ENCODE results near the gene FCRL6. TPM values are rescaled to one million over a fixed set of nuclear protein-coding genes. Genes with fewer than 3 reads are reported as not detected.

Gene FCRL6, protein sequence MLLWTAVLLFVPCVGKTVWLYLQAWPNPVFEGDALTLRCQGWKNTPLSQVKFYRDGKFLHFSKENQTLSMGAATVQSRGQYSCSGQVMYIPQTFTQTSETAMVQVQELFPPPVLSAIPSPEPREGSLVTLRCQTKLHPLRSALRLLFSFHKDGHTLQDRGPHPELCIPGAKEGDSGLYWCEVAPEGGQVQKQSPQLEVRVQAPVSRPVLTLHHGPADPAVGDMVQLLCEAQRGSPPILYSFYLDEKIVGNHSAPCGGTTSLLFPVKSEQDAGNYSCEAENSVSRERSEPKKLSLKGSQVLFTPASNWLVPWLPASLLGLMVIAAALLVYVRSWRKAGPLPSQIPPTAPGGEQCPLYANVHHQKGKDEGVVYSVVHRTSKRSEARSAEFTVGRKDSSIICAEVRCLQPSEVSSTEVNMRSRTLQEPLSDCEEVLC
- not detected for total RNA-seq

DNA sequence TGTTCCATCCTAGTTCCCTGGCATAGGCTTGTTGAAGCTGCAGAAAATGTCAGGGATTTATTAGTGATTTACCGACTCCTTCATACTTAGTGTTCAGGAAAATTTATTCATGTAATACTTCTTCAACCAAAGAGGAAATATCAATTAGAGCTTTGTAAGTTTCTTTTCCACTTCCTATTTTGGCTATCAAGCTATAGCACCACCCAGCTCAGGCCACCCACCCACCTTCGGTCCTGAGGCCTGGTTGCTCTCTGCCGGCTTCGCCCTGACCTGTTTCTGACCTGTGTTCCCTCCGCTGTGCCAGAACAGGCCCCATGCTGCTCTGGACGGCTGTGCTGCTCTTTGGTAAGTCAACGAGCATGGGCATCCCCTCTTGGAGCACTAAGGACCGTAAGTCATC lies at the start of gene FCRL6:
Gene FCRL6, plus strand, starts transcription at position 250 of the 400 bp plus-strand sequence. Its CDS starts 65 bp downstream, at position 315.
- Mint-ChIP-seq H3K4me3 (no peak within 1 kb of the TSS), H3K4me1 (peaks cover 16% of the 10 kb centered on the region), H3K27ac (no peak within 1 kb of the TSS), H3K36me3 (ENCODE audit: low read depth) (no peaks in the 10 kb centered on the region), H3K9me3 (no peaks in the 10 kb centered on the region), H3K27me3 (peaks cover 48% of the 10 kb centered on the region)
- no peak for DNase-seq
- POLR2A ChIA-PET, result no interaction called here
- CTCF ChIA-PET, result interaction anchor here (1.4 to 9.9 kb wide), 4 partner anchors 14 to 205 kb away, joined by 3 to 221 read pairs (median 31); partner anchors contain the start of gene DUSP23

DNA sequence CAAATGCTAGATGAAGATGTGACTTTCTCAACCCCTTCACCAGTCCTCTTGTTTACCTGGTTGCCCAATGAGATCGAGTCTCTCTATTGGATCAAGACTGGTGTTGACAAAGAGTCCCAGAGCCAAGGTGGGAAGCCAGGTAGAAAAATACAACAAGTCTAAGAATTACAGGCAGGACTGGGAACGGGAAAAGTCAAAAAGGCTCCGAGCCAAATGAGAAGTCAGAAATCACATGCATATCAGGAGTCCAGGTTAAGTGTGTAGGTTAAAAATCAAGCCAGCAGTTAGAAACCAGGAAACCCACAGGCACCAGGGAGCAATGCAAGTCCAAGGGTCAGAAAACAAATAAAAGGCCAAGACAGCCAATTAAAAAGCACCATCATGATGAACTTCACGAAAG lies 48.8 kb upstream of the FCRL6 start:
- Mint-ChIP-seq H3K4me1 (no peaks in the 10 kb centered on the region), H3K9me3 (no peaks in the 10 kb centered on the region), H3K36me3 (ENCODE audit: low read depth) (no peaks in the 10 kb centered on the region), H3K4me3 (no peak overlapping the region), H3K27ac (no peak overlapping the region), H3K27me3 (peaks cover 10% of the 10 kb centered on the region)
- no peak for DNase-seq
- CTCF ChIA-PET, result no interaction called here
- POLR2A ChIA-PET, result no interaction called here

DNA sequence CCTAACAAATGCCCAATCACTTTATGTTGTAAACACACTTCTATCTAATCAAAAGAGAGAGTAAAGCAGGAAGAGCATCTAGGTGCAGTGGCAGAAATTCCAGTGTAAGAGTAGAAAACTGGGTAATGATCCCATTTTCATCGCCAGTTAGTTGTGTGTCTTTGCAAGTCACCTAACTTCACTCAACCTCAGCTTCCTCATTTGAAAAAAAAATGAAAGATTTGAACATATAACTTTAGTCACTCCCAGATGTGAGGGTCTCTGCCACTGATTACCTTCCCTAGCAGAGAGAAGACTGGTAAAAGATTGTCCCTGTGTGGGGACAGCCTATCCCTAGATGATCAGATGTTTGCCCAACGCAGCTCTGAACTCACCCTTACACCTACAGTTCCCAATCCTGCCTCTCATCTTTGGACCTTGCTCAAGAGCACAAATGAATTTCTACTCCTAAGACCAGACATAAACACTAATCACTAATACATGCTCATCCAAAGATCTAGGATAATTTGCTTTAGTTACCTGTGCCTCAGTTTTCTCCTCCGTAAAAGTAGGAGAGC lies 46.6 kb upstream of the FCRL6 start:
- no peak for DNase-seq
- CTCF ChIA-PET, result no interaction called here
- Mint-ChIP-seq H3K9me3 (no peaks in the 10 kb centered on the region), H3K4me3 (no peak overlapping the region), H3K4me1 (no peaks in the 10 kb centered on the region), H3K27me3 (peaks cover 10% of the 10 kb centered on the region), H3K27ac (no peak overlapping the region), H3K36me3 (ENCODE audit: low read depth) (no peaks in the 10 kb centered on the region)
- POLR2A ChIA-PET, result no interaction called here

DNA sequence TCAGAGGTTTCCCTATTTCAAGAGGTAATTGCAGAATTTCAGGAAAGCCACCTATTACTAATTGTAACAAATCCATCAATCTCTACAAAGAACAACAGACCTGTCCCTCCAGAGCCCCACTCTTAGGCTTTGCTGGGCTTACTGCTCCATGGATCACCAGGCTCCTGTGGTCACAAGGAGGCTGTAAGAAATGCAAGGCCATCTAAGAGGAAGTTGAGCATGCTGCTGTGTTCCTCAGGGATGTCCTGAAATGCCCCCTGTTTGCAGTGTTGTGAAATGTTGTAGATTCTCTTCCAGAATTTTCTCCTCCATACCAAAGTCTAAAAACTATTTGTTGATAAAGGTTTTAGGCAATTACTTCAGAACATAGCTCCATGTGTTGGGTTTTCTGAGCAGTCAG lies 45.8 kb upstream of the FCRL6 start:
- Mint-ChIP-seq H3K9me3 (no peaks in the 10 kb centered on the region), H3K27ac (no peak overlapping the region), H3K36me3 (ENCODE audit: low read depth) (no peaks in the 10 kb centered on the region), H3K4me3 (no peak overlapping the region), H3K4me1 (no peaks in the 10 kb centered on the region), H3K27me3 (peaks cover 10% of the 10 kb centered on the region)
- POLR2A ChIA-PET, result no interaction called here
- CTCF ChIA-PET, result no interaction called here
- no peak for DNase-seq

DNA sequence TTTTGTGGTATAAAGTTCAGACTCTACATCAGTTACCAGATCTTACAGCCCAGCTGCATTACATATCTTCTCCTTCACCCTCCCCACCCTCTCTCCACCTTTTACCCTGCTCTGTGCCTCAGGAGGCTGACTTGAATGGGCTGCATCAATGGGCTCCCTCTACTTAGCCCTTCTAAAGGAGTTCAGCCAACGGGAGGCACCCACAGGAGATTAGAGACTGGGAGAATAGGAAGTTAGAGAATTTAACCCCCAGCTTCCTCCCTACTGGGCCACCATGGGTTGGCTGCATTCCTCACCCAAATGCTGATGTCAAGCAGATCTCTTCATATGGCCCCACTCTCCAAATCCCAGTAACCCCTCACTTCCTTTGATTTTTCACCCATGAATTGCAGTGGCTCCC lies 38.5 kb upstream of the FCRL6 start:
- ChIA-PET POLR2A (no interaction called here), CTCF (no interaction called here)
- H3K27ac Mint-ChIP-seq, result no peak overlapping the region
- no peaks in the 10 kb centered on the region for H3K4me1 Mint-ChIP-seq
- no peaks in the 10 kb centered on the region for H3K36me3 Mint-ChIP-seq (ENCODE audit: low read depth)
- H3K4me3 Mint-ChIP-seq, result no peak overlapping the region
- DNase-seq, result no peak
- H3K9me3 Mint-ChIP-seq, result no peaks in the 10 kb centered on the region
- H3K27me3 Mint-ChIP-seq, result peaks cover 5% of the 10 kb centered on the region

DNA sequence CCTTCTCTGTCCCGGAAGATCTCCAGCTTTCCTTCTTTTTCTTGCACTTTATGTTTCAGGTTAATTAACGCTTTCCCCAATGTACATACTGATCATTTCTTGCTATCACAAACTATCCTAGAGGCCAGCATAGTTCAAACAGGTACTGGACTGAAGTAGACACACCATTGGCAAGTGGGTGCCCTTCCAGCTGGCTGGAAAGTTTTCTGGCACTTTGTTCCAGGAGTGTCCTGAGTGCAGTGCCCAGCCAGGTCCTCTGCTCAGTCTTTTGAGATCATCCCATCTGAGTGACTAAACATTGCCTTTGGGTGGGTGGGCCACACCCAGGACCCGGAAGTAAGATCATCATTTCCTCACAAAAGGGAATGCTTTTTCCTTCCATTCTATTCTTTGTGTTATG lies 36.4 kb upstream of the FCRL6 start:
- no peak overlapping the region for H3K27ac Mint-ChIP-seq
- POLR2A ChIA-PET, result interaction anchor here (0.7 kb wide), 1 partner anchor 61 kb away, joined by 3 read pairs; the partner anchor contains the start of gene SLAMF8
- DNase-seq, result no peak
- H3K27me3 Mint-ChIP-seq, result peaks cover 5% of the 10 kb centered on the region
- H3K36me3 Mint-ChIP-seq (ENCODE audit: low read depth), result no peaks in the 10 kb centered on the region
- CTCF ChIA-PET, result no interaction called here
- no peaks in the 10 kb centered on the region for H3K4me1 Mint-ChIP-seq
- H3K4me3 Mint-ChIP-seq, result no peak overlapping the region
- H3K9me3 Mint-ChIP-seq, result no peaks in the 10 kb centered on the region

DNA sequence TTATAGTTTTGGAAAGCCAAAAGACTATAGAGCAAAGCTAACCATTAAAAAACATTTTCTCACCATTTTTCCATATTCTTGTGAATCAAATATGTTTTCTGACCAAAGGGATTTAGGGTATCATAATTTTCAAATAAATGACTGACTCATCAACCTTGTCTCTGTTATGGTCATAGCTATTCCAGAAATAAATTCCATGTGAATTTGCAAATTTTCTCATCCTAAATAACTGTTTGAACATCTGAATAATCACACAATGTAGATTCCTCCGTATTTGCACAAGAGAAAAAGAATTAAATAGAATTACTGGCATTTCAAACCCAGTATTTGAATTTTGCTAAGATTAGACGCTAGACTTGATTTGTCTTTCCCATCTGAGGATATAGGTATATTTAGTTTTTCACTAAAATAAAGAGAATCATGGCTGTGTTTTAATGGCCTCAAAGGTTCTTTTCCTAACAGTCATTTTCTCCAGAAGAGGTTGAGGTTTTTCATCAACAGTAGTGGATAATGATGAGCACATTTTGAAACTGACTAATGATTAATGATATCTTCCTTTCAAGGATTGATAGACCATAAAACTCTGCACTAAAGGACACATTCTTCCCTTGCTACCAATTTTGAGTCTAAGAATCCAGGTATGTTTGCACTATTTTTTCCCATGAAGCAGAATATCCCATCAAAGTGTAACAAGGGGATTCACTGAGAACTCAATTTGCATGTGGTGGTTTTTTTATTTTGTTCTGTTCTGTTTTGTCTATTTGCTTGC lies 30.8 kb upstream of the FCRL6 start:
- POLR2A ChIA-PET, result no interaction called here
- CTCF ChIA-PET, result no interaction called here
- peaks cover 3% of the 10 kb centered on the region for H3K27me3 Mint-ChIP-seq
- H3K4me3 Mint-ChIP-seq, result no peak overlapping the region
- H3K4me1 Mint-ChIP-seq, result no peaks in the 10 kb centered on the region
- no peak for DNase-seq
- H3K9me3 Mint-ChIP-seq, result no peaks in the 10 kb centered on the region
- no peaks in the 10 kb centered on the region for H3K36me3 Mint-ChIP-seq (ENCODE audit: low read depth)
- no peak overlapping the region for H3K27ac Mint-ChIP-seq

DNA sequence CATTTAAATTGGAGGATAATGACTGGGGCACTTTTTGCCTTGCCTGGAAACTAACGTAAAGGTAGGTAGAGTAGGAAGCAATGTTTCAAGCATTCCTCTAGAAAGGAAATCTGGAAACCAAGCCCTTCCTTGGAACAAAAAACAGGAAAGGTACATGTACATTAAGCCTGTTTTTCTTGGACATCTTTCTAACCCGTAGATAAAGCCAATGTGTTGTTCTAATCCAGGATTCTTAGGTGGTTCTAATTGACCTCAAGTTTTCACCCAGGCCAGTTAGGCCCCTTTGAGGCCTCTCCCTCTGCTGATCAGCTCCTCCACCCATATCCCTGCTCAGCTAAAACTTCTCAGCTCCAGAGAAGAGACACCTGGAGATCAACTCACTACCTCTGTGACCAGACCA lies 27.7 kb upstream of the FCRL6 start:
- Mint-ChIP-seq H3K4me3 (no peak overlapping the region), H3K27me3 (peaks cover 3% of the 10 kb centered on the region), H3K4me1 (no peaks in the 10 kb centered on the region), H3K27ac (no peak overlapping the region), H3K36me3 (ENCODE audit: low read depth) (no peaks in the 10 kb centered on the region), H3K9me3 (no peaks in the 10 kb centered on the region)
- CTCF ChIA-PET, result interaction anchor here (0.5 kb wide), 1 partner anchor 241 kb away, joined by 3 read pairs; no protein-coding TSS in a partner anchor
- POLR2A ChIA-PET, result interaction anchor here (0.6 kb wide), 1 partner anchor 368 kb away, joined by 3 read pairs; no protein-coding TSS in a partner anchor
- DNase-seq, result no peak

DNA sequence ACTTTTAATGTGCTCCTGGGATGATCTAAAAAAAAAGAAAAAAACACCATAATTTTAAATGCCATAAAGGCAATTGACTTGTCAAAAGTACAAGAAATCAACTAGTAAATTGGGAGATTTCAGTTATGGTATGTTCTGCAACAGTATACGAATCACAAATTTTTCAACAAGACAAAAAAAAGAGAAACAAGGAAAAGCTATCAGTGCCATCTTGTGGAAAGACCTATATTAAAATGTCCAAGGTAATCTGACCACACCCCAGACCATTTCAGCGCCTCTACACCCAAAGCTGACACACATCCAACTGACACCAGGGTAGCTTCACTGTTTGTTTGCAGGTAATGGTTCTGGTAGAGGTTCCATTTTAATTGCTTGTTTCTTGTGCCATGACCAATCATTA lies 26.4 kb upstream of the FCRL6 start:
- Mint-ChIP-seq H3K27me3 (peaks cover 3% of the 10 kb centered on the region), H3K4me3 (no peak overlapping the region), H3K4me1 (peaks cover 9% of the 10 kb centered on the region), H3K36me3 (ENCODE audit: low read depth) (no peaks in the 10 kb centered on the region), H3K27ac (no peak overlapping the region), H3K9me3 (no peaks in the 10 kb centered on the region)
- ChIA-PET POLR2A (no interaction called here), CTCF (interaction anchor here (0.8 kb wide), 1 partner anchor 232 kb away, joined by 3 read pairs; no protein-coding TSS in a partner anchor)
- DNase-seq, result no peak

DNA sequence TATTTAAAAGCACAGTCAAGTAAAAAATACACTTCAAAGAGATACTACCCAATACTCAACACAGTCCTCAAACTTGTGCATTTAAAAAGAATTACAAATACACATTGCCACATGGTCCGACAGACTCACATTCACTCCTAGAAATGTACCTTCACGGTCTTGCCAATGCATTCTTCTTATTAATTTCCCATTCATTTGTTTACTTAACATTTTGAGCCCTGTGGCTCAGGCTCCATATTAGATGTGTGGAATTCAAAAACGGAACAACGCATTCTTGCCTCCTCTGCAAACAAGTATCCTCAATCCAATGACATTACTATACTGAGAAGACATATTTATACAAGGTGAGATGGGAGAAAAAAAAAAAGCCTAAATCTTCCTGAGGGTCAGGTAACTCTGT lies 23.9 kb upstream of the FCRL6 start:
- no peaks in the 10 kb centered on the region for H3K27me3 Mint-ChIP-seq
- H3K4me3 Mint-ChIP-seq, result no peak overlapping the region
- H3K4me1 Mint-ChIP-seq, result peaks cover 15% of the 10 kb centered on the region
- no peak overlapping the region for H3K27ac Mint-ChIP-seq
- no peak for DNase-seq
- H3K9me3 Mint-ChIP-seq, result no peaks in the 10 kb centered on the region
- H3K36me3 Mint-ChIP-seq (ENCODE audit: low read depth), result no peaks in the 10 kb centered on the region
- CTCF ChIA-PET, result interaction anchor here (2.2 kb wide), 1 partner anchor 112 kb away, joined by 8 read pairs; no protein-coding TSS in a partner anchor
- POLR2A ChIA-PET, result interaction anchor here (1.5 kb wide), 1 partner anchor 108 kb away, joined by 4 read pairs; no protein-coding TSS in a partner anchor

DNA sequence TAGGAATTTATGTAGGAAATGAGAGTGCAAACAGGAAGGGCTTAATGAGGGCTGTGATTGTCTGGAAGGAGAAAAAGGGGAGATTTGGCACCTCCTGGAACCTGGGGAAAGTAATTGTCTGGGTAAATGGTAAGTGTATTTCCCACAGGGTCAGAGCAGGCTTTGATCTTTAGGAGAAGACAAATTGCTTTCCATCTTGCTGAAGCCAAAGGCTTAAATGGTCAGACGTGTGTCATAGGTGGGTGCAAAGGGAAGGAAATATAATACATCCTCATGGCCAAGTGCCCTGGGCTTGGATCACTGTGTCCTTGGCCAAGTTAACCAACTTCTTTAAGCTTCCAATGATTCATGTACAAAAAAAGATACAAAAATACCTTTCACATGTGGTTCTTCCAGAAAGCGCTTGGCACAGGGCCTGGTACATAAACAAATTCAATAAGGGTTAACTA lies 22.7 kb upstream of the FCRL6 start:
- Mint-ChIP-seq H3K4me3 (peak overlapping the region; percentile 14), H3K27ac (no peak overlapping the region), H3K9me3 (no peaks in the 10 kb centered on the region), H3K36me3 (ENCODE audit: low read depth) (no peaks in the 10 kb centered on the region), H3K27me3 (no peaks in the 10 kb centered on the region), H3K4me1 (peaks cover 24% of the 10 kb centered on the region)
- POLR2A ChIA-PET, result no interaction called here
- no peak for DNase-seq
- CTCF ChIA-PET, result interaction anchor here (2.2 kb wide), 1 partner anchor 111 kb away, joined by 8 read pairs; no protein-coding TSS in a partner anchor

DNA sequence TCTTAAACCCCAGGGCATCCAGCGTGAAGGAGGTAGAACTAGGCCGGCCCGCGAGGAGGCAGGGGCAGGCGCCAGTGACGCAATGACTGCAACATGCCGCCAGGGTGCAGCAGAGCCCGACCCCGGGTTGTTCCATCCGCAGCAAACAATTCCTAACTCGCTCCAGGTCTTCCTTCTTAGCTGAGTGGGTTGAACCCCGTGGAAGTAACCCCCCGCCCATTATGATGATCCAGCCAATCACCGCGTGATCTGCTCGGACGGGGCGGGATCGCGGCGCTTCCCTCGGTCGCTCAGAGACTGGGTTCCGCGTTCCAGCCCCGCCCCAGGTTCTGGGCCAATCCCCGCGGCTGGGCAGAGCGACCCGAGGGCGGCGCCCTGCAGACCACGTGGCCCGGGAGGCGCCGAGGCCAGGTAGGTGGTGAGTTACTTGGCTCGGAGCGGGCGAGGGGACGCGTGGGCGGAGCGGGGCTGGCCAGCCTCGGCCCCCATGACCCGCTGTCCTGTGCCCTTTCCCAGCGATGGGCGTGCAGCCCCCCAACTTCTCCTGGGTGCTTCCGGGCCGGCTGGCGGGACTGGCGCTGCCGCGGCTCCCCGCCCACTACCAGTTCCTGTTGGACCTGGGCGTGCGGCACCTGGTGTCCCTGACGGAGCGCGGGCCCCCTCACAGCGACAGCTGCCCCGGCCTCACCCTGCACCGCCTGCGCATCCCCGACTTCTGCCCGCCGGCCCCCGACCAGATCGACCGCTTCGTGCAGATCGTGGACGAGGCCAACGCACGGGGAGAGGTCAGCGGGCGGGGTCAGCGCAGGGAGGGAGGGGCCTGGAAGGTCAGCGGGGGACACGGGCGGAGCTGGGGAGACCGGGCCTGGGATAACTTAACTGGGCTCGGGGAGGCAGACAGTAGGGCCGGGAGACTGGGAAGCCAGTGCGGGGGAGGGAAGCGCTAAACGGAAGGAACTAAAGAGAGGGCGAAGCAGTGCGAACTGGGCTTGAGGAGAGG lies 21.3 kb upstream of the FCRL6 start, which contains the start of gene DUSP23:
Gene DUSP23, plus strand, starts transcription at position 380 of the 1,000 bp plus-strand sequence. Its CDS starts 139 bp downstream, at position 519.
- no peaks in the 10 kb centered on the region for H3K36me3 Mint-ChIP-seq (ENCODE audit: low read depth)
- DNase-seq, result peak; percentile 97
- H3K4me3 Mint-ChIP-seq, result peak within 1 kb of the TSS; percentile 79
- H3K27ac Mint-ChIP-seq, result peak within 1 kb of the TSS; percentile 44
- H3K9me3 Mint-ChIP-seq, result no peaks in the 10 kb centered on the region
- CTCF ChIA-PET, result interaction anchor here (0.6 to 1.9 kb wide), 16 partner anchors 9 to 226 kb away, joined by 3 to 32 read pairs (median 5); partner anchors contain the start of genes FCRL6 and SLAMF8
- H3K27me3 Mint-ChIP-seq, result no peaks in the 10 kb centered on the region
- H3K4me1 Mint-ChIP-seq, result peaks cover 34% of the 10 kb centered on the region
- POLR2A ChIA-PET, result interaction anchor here (1.0 to 1.9 kb wide), 4 partner anchors 46 to 143 kb away, joined by 3 to 6 read pairs (median 5); partner anchors contain the start of gene SLAMF8
